NT2/D1 (cell line): ENCODE results near the gene BHLHA15.

Experiments
- YY1 ChIP-seq: IDR thresholded peaks from 2 replicates; pipeline ENCODE4 v1.6.1; 2011; ENCODE audit not compliant: insufficient read length, insufficient read depth
- ZNF274 ChIP-seq: IDR thresholded peaks from 2 replicates; pipeline ENCODE4 v1.6.1; 2011; ENCODE audit warnings: mild to moderate bottlenecking, low read depth, low read length

GRCh38 chr7:98224701-98225181, 13.5 kb downstream of the BHLHA15 start:
- TF ChIP-seq ZNF274 (no peak), YY1 (no peak)
